Embryonic facial prominence (tissue), 1 donor: Measurements from ENCODE around the gene NFIC.

ENCODE experiments used
- DNase-seq: peaks from one replicate; pipeline ENCODE4 v3.0.0-alpha.2; 2016; ENCODE audit errors: extremely low spot score

NFIC gene

DNA sequence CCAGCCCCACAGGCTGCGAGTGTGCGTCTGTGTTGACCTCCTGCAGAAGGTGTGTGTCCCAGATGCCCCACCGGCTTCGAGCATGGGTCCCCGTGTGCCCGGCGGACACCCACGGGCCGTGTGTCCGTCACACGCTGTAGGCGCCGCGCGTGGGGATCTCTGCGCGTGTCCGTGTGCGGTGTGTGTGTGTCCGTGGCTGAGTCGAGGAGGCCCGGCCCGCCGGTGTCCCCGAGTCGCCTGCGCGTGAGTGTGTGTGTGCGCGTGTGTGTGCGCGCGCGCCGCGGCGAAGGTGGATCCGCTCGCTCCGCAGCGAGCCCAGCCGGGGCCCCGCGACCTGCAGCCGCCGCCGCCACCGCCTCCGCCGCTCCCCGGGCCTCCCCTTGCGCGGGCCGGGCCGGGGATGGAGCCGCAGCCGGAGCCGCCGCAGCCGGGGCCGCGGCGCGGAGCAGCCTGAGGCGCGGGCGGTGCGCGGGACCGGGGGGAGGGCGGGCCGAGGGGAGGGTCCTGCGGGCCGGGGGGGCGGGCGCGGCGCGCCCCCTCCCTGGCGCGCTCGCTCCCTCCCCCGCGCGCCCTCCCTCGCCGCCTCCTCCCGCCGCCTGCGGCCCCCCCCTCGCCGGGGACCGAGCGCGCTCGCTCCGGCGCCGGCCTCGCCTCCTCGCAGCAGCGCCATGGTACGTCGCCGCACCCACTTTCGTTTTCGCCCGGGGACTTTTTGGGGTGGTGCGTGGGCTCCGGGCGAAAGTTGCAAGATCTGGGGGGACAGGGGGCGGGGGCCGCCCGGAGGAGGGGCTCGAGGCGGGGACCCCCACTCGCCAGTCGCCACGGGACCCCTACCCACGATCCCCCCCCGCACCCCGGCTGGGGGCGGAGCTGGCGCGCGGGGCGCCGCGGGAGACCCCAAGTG is 7.1 kb upstream of the NFIC start:
- DNase-seq = no peak

DNA sequence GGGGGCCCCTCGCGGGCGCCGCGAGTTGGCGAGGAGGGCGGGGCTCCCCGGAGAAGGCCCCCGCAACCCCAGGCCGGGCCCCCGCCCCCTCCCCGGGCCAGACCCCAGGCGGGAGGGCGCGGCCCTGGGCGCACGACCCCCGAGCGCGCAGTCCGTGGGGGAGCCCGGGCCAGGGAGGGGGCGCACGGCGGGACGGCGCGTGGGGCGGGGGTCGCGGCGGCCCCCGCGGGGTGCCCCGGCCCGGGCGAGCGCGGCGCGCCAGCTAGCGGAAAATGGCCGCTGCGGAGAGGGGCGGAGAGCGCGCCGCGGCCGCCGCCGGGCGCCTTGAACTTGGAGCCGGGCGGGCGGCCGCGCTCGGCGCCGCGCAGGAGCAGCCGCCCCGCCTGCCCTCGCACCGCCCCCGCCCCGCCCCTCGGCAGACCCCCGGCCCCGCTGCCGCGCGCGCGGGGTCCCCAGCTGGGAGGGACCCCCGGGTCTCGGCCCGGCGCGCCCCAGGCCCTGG is 6.4 kb upstream of the NFIC start:
- DNase-seq = no peak

DNA sequence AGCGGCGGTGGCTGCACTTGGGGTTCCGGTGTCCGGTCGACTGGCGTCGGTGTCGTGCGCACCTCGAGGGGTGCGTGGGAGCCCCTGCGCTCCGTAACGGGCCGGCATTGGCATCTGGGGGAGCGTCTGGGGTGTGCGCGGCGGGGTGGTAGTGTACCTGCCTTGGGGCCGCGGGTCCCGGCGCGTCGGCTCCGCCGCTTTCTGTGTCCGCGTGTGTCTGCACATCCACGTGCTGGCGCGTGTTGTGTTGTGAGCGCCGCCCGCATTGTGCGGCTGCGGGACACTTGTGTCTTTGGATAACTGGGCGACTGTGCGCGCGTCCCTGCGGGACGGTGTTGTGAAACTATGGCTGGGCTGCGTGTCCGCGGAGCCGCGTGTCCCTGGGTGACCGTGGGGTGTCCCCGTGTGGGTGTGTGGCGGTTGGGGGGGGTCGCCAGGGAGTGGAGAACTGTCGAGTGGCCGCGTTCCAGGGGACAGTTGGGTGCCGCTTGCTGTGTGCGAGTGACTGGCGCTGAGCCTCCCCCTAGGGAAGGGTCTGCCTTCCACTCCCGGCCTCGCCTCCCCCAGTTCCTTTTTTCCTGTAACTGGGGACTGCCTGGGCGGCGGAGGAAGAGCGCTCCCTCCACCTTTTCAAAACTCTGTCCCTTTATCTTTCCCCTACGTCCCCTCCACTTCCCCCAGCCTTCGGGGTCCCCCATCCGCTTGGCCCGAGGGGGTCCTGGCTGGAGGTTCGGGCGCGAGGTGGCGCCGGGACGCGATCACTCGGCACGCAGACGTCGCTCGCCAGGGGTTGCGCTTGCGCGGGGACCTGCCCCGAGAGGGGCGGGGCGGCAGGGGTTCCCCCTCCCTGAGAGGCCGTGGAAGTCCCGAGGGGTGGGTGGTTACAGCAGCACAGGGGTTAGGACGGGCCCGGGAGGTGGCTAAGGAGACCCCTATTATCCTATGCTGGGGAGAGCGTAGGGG is 5.7 kb upstream of the NFIC start:
- no peak for DNase-seq

DNA sequence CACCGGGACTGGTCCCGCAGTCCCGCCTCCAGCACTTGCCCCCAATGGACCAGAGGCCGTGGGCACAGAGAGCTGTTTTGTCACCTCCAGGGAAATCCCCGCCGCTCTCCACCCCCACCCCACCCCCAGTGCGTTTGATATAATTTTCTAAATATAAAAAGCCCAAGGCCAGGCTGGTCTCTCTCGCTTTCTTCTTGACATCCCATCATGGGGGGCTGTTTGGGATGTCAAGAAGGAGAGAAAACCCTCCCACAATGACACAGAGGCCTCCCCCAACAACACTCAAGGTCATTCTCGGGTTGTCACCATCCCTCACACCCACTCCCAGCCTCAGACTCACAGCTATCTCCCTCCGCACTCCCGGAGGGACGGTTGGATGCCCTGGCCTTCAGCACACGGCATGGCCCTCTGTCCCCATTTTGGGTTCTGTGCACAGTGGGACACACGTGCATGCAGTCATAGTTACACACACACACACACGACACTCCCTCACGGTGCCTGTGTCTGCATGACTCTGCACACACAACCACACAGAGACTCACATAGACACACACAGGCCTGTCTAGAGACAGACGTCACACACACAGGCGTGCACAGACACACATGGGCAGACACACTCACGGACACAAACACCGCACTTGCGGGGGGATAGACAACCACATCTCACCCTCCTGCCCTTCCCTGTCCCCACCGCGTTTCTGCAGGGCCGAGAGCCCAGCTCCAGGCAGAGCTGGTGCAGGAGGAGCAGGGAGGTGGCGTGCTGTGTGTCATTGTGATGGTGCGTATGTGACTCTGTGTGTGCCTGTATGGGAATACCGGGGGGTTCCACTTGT is 4.8 kb upstream of the NFIC start:
- no peak for DNase-seq

DNA sequence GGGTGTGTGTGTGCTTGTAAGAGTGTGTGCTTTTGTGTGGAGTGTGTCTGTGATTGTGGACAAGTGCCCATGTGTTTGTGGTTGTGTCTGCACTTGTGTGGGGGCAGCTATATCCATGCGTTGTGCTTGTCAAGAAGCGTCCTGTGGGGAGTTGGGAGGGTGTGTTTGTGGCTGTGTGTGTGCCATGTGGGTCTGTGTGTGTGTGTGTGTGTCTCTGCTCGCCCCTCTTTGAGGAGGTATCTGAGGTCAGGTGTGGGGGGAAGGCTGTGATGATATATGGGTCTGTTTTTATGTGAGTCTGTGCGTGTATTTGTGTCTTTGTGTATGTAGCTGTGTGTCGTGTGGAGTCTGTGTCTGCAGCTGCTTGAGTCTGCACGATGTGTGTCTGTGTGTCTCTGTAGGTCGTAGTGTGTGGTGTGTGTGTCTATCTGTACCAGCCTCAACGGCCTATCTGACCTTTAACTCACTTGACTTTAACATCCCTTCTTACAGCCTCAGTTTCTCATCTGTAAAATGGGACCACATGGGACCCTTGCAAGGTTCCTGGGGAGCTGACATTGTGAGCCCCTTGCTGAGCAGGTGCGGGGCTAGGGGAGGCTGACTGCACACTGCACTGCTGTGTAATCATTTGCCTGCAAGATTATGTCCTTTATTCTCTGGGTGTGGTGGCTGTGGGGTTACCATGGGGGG is 4.0 kb upstream of the NFIC start:
- no peak for DNase-seq

DNA sequence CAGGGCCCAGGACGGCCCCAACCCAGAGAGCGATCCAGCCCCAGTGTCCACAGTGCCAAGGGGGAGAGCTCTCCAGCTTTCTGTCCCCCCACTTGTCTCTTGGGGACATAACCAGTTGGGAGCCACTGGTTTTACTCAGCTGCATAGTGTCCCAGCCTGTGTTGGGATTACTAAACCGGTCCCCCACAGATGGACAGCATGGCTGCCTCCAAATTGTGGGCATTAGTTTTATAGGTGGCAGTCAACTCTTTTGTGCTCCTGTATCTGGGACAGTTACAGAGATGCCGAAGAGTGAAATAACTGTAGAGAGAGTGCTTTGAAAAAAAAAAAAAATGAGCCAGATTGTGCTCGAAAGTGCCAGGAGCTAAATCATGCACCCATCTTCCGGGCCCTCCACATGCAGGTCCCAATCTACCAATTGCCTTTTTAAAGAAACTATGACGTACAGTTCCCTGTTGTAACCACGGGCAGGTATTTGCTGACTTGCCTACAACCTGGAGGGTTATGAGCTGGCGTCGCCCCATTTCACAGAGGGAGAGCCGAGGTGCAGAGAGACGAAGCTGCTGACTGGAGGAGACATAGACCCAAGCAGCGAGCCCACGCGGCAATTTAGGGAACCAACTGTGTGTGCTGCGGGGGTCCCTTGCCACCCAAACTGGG is 2.4 kb upstream of the NFIC start:
- no peak for DNase-seq

DNA sequence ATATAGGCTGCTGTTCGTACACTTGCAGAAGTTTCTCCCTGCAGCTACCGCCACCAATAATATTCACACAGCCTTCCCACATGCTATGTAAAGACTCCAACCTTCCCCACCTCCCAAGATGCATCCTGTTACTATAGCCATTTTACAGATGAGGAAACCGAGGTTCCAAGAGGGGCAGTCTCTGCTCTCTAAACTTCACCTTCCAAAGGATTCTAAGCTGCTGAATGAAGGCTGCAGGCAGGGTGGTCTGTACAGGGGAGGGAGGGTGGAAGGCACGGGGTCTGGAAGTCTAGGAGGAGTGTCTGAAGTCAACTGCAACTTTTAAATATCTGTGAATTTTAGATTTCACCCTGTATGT is 1.9 kb upstream of the NFIC start:
- no peak for DNase-seq

DNA sequence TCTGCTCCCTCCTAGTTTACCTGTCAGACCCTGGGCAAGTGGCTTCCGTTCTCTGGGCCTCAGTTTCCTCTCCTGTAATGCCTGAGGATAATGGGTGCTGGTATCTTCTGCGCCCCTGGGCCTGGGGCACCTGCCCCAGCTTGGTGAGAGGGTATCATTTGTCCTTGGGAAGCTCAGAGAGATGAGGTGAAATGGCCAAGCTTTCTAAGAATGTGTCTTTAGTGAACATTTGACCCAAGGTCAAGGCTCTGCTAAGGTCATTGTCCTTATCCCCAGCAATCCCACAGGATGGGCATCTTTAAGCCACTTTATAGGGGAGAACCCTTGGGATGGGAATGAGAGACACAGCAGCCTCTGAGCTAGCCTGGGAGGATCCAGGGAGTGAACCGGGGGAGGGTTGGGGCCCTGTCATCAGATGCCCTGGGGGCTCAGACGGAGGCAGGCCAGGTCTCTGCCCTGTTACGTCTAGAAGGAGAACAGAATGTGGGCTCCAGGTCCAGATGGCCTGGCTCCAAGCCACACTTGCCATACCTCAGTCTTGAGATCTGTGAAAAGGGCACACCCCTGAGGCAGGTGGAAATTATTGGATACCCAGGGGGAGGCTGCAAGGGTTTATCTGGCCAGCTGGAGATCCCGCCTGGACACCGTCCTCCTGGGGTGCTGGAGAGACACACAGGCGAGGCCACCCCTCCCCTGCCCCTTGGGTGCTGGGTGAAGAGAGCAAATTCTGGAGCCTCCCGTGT is 1.1 kb upstream of the NFIC start:
- DNase-seq = no peak

DNA sequence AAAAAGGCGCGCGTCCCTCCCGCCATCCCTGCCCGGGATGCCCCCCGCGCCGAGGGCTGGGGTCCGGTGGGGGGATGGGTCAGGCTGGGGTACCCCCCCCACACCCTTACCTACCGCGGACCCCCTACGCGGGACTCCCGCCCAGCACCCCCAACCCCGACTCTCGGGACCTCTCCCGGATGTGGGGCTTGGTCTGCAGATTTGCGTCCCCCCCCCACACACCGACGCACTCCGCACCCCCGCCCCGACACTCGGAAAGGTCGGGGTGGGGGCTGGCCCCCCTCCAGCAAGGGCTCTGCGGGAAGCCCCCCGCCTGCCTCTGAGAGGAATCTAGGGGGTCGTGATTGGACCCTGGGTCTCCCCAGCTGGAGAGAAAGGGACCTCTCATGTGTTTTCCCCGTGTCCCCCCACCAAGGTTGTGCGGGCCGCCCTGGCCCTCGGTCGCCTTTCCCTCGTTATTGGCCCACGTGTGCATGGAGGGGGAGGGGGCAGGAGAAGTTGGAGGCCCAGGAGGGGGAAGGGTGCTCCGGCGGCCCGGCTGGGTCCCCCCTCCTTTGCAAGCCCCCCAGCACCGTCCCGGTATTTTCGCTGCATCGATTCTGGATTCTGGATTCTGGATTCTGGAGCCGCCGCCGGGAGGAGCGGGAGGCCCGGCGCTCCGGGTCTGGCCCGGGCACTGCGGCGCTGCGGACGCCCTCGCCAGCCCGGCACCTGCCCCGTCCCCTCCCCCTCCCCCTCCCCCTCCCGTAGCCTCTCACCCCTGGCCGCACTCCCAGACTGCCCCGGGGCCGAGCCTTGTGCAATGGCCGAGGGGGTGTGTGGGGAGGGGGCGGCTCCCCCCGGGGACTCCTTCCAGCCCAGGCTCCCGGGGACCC is 607 bp downstream of the NFIC start:
- DNase-seq = no peak

DNA sequence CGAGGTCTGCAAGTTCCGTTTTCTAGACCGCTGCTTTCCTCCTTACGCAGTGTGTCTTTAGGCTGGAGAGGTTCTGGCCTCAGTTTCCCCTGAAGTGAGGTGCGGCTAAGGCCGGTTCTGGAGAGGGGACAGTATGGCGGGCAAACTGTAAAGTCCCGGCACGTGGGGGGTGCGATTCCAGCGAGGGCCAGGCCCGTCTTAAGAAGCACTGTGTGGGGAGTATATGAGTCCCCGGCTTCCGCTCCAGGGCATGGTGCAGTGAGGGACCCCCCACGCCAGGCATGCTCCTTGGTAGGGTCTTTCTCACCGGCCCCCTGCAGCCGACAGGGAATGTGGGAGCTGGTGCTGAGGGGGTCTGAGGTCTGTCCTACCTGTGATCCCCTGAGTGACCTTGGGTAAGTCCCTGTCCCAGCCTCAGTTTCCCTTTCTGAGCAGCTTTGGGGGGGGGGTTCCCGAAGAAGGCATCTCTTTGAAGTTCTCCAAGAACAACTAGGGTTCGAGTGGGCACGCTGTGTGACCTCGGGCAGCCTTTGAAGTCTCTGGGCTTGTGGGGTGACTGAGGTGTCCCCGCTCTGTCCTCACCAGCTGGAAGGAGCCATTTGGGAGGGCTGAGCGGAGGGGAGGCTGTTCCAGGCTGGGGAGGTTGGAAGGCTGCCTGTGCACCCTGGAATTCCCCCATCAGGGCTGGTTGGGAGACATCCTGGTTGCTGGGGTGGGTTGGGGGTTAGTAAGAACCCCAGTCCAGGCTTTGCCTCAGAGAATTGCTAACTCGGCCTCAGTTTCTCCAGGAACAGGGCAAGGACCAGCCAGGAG is 1.5 kb downstream of the NFIC start:
- DNase-seq = no peak

DNA sequence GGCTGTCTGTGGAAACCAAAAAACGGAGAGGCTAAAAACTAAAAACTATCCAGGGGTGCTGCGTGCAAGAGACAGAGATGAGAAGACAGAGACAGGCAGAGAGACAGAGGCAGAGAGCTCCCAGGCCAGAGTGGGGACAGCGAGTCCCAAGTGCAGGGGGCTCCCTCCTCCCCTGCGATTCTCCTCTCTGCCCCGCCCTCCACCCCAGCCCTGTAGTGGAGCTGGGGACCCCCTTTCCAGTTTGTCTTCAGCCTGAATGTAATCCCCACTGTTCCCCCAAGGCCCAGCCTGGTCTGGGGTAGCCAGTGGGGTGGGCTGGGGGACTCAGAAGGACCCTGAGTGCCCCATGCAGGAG is 2.0 kb downstream of the NFIC start:
- no peak for DNase-seq

DNA sequence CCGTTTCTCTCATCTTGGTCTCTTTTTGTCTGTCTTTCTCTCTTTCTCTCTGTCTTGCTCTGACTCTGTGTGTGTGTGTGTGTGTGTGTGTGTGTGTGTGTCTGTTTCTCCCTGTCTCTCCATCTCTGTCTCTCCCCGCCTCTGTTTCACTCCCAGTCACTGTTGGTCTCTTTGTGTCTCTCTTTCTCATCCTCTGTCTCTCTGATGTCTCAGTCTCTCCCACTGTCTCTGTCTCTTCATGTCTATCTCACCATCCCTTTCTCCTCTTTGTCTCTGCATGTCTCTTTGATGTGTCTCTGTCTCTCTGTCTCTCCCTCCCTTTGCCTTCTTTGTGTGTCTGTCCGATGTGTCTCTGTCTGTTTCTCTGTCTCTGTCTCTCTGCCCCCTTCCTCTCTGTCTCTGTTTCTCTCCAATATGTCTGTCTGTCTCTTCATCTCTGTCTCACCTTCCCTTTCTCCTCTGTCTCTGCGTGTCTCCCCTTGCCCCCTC is 2.5 kb downstream of the NFIC start:
- DNase-seq = no peak

DNA sequence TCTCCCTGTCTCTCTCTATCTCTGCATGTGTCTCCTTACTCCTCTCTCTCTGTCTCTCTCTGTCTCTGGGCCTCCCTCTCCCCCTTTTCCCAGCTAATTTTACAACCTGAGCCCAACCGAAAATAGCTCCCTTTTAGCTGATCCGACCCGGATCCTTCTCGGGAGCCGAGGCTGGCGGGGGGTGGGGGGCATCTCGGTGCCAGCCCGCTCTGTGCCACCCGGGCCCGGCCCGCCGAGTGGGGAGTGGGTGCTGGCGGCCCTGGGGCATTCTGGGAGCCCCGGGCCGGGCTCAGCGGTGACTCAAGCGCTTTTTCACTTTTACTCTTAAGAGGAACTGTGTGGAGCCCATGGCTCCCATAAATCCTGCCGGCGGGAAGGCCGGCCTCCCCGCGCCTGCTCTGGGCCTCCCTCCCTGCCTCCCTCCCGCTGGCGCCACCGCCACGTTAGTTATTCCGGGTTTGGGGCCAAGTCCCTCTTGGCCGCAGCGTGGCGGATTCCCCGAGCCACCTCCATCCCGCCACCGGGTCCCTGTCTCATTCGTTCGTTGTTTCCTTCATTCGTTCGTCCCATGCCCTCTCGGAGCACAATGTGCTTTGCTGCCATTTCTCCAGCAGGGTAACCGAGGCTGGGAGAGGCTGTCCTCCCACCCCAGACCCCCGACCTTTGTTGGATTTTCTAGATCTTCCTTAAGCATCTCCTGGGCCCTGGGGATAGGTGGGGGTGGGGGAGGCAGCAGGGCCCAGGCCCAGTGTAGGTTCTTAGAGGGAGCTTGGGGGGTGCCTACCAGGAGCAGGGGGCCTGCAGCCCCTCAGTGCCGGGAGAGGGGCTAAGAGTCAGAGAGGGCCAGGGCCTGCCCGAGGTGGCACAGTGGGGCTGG is 3.2 kb downstream of the NFIC start:
- DNase-seq = no peak

DNA sequence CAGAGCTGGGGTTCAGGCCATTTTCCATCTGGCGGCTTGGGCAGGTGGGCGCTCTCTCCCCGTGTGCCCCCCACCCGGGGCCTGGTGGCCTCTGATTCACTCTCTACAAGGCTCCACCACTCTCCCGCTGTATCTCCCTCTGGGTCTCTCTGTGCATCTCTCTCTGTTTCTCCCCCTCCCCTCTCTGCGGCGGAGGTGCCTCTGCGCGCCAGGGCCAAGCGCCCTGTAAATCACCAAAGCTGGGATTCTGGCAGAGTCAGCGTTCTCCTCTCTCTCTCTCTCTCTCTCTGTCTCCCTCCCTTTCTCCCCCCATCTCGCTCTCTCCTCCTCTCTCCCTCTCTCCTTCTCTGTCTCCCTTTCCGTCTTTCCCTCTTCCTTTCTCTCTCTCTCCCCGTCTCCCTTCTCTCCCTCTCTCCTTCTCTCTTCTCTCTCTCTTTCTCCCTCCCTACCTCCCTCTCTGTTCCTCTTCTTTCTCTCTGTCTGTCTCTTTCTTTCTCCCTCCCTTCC is 3.9 kb downstream of the NFIC start:
- no peak for DNase-seq

DNA sequence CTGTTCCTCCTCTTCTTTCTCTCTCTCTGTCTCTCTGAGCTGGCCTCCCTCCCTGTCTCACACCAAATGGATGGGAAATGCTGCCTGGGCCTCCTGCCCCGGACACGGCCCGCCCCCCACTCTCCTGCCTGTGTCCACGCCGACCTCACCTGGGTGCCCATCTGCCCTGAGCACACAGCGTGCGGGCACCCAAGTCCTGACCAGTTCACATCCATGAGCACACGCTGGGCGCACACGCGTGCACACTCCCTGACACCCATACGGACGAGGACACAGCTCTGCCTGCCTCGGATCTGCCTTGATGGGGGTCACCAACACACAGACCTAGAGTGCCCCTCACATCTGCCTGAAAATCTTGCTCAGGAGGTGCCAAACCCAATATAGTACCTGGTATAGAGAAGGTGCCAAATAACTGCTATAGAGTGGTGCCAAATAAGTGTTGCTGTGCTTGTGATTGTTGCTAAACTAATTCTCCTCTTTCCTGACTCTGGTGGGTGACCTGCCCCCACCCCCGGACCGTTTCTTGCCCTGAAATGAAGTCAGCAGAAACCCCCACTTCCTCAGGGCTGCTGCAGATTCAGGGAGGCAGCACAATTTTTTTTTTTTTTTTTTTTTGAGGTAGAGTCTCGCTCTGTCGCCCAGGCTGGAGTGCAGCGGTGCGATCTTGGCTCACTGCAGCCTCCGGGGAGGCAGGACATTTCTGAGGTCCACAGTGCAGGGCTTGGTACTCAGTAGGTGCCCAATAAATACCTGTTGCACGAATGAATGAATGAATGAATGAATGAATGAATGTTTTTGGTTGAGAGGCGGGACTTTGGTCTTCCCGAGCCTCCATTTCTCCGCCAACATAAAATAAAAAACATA is 4.6 kb downstream of the NFIC start:
- DNase-seq = no peak

DNA sequence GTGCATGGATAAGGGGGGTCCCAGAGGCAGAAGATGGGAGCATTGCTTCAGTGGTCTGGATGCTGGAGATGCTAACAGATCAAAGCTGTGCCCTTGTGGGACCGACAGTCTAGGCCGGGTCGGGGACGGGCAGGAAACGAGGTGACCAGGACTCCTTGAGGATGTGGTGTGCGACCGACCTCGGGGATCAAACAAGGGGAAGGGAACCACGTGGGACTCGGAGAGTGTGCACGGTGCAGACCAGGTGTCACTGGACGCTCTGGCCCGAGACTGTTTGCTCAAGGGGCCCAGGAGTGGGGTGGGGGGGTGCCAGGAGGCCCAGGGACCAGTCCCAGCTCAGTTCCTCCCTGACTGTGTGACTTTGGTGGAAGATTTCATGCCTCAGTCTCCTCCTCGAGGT is 6.0 kb downstream of the NFIC start:
- DNase-seq = no peak
